GM21528 (cell line): ENCODE measurements around the gene MRPL53.
"Not testable (repeated sequence)": the region's sequence is repeated elsewhere in the genome, so short reads cannot be mapped to it uniquely, and the experiment has no call there.

Experiments
- ATAC-seq: cut with Tn5 transposase; IDR thresholded peaks from one replicate; pipeline ENCODE4 v1.9.1; 2021; ENCODE audit warnings: mild to moderate bottlenecking, moderate library complexity; ENCODE audit not compliant: unreplicated experiment, low FRiP score

MRPL53 gene

GRCh38 chr2:74454654-74455511 is 17.6 kb downstream of the MRPL53 start, which contains the start of gene INO80B:
TSS of gene INO80B (plus strand) at chr2:74455087. CDS start at chr2:74455117, 30 bp downstream.
- peak; percentile 43 for ATAC-seq

GRCh38 chr2:74450570-74451190 is 21.8 kb downstream of the MRPL53 start:
- ATAC-seq, result no peak

- no peak for ATAC-seq
Measured at GRCh38 chr2:74448771-74449170, 23.7 kb downstream of the MRPL53 start.

DNA sequence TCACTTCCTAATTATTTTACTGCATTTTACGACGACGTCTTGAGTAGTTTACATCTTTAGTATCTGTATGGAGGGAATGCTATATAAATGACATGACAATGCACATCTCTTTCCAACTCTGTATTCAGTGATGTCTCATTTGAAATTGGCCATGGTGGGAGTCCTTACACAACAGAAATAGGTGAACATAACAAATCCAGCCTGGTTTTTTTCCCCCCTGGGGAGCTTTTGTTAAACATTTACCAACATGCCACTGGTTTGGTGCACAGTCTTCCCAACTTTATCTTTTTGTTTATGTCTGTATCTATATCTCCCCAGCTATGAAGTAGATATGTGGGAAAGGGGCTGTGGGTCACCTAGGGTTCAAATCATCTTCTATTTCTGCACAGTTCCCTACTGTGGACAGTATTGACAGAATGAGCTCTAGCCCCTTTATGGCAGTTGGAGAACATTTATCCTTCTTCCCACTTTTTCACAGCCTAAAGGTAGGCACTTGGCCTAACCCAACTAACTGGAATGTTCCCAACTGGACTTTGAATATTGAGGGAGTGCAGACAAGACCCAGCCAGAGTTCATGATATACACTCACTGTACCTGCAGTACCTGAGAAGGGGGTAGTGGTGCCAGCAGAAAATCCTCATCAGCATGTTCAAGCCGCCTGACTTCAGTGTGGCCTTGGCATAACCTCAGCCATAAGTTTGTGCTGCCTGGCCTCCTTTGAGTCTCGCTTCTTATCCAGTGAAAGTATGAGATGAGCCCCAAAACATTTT is 25.1 kb downstream of the MRPL53 start:
- ATAC-seq, result no peak

- ATAC-seq, result no peak
Measured at GRCh38 chr2:74444498-74445318, 27.8 kb downstream of the MRPL53 start.

DNA sequence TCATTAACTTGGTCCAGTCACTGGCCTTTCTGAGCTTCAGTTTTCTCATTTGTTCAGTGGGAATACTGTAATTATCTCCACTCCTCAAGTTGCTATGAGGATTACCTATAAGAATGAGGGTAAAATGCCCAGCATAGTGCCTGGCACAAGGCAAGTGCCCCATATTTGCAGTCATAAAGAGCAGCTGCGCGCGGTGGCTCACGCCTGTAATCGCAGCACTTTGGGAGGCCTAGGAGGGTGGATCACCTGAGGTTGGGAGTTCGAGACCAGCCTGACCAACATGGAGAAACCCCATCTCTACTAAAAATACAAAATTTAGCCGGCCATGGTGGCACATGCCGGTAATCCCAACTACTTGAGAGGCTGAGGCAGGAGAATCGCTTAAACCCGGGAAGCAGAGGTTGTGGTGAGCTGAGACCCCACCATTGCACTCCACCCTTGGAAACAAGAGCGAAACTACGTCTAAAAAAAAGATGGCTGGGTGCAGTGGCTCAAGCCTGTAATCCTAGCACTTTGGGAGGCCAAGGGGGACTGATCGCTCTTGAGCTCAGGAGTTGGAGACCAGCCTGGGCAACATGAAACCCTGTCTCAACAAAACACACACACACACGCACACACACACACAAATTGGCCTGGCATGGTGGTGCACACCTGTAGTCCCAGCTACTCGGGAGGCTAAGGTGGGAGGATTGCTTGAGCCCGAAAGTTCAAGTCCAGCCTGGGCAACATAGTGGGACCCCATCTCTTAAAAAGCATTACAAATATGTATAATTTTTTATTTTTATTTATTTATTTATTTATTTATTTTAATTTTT is 29.8 kb downstream of the MRPL53 start:
- ATAC-seq, result not testable (repeated sequence)

GRCh38 chr2:74441690-74442482 is 30.6 kb downstream of the MRPL53 start, which contains the start of gene RTKN:
TSS of gene RTKN (minus strand) at chr2:74441937. CDS start at chr2:74441816, 121 bp downstream.
- ATAC-seq, result no peak

GRCh38 chr2:74441170-74441689 is 31.2 kb downstream of the MRPL53 start:
- ATAC-seq, result no peak

DNA sequence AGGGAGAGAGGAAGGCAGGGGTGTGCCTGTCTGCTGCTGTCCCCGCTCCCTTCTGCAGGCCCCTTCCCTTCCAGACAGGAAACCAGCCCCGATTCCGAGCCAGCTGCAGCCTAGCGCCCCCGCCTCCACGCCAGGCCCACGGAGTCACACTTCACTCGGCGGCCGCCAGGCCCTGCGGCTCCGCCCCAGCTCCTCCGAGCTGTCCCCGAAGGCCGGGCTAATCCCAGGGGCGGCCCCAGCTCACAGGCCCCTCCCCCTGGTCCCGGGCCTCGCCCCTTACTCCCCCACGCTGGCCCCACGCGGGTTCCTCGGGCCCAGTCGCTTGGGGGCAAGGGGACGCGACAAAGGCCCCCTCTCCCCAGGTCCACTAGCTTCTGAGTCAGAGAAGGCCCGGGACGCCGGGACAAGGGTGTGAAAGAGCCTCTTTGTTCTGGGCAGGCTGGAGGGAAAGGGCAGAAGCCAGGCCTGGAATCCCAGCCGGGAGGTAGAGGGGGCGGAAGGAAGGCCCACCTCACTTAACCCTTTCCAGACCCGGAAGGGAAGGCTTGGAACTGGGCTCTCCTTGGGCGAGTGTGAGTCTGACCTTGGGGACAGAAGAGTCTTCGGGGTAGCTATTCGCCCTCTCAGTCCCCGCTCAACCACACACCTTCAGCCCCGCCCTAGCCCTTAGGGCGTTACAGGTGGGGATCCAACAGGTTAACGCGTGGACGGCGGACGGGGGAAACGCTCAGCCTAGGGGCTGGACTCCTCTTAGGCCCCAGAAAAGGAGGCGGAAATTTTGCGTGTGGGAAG is 31.9 kb downstream of the MRPL53 start:
- peak; percentile 88 for ATAC-seq

DNA sequence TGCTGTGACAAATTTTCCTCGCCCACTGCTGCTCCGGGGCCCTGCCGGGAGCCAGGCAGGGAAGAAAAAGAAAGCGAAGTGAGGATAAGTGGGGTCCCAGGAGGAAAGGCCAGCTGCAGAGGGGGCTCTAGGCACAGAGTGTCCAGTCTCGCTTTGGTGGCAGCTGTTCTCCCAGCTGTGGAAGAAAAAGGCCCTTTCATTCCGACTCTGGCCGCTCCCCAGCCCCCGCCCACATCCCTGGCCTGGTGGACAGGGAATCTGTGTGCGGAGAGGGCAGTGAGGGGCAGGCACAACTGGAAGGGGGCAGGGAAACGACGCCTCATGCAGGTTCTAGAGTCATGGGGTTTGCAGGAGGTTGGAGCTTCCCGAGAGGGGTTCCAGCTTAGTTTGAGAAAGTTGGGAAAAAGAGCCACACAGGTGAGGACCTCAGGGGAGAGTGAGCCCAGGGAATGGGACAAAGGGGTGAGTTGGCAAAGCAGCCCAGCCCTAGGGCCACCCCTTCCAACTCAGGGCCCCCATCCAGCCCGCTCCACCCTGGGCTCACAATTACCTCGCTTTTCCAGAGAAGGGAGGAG is 32.6 kb downstream of the MRPL53 start:
- no peak for ATAC-seq

DNA sequence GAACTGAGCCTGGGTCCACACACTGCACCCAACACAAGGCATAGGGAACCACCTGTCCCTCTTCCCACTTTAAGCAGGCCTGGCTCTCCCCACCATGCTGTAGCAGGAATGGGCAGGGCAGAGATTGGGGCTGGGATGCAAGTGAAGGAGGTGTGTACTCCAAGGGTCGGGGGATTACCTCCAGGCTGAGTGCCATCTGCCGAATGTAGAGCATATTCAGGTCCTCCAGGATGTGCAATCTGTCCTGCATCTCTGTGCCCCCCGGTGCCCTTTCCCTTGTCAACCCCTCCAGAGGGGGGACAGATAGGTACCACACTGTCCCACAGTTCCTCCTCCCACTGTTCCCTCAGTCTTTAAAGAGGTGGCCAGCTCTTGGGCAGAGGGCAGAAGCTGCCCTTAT is 33.1 kb downstream of the MRPL53 start:
- no peak for ATAC-seq

GRCh38 chr2:74438248-74438647 is 34.2 kb downstream of the MRPL53 start:
- ATAC-seq, result no peak

- no peak for ATAC-seq
Measured at GRCh38 chr2:74436848-74437695, 35.4 kb downstream of the MRPL53 start.

- ATAC-seq, result no peak
Measured at GRCh38 chr2:74436111-74436805, 36.2 kb downstream of the MRPL53 start.

DNA sequence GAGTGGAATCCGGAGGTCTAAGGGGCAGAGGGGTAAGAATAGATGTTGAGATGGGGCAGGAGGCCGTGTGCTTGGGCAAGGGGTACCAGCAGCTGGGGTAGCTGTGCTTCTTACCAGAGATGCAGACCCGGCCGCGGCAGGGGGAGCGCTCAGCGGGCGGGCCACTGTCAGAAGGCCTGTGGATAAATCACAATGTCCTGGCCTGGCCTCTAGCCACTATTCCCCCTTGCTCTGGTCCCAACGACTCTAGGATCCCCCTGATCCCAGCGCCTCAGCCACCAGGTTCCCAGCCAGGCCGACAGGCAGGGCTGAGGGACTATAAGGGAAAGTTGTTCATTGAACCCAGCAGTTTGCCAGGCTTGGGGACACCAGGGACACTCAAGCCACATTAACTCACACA is 42.0 kb downstream of the MRPL53 start:
- ATAC-seq, result no peak
